OCI-LY1 (cell line): Measurements from ENCODE around the gene TTC23.

Experiments
- H2AFZ ChIP-seq: fragments of 200-600 bp; sonication (generic), shearing (Covaris generic); 2 replicates; pipeline ENCODE4 v1.6.0; 2014; ENCODE audit warnings: antibody characterized with exemption, mild to moderate bottlenecking, low read length
- H3F3A ChIP-seq: fragments of 200-600 bp; sonication (generic), shearing (Covaris generic); 2 replicates; pipeline ENCODE4 v1.6.0; 2014; ENCODE audit warnings: mild to moderate bottlenecking, antibody characterized with exemption, low read length, moderate library complexity; ENCODE audit not compliant: insufficient read depth
- H3K27ac ChIP-seq: fragments of 200-600 bp; sonication (generic); 2 replicates; pipeline ENCODE4 v1.5.1; 2014; ENCODE audit warnings: low read length, mixed run types, mild to moderate bottlenecking, low read depth; ENCODE audit not compliant: poor library complexity, severe bottlenecking
- H3K27me3 ChIP-seq: fragments of 200-600 bp; sonication (generic); 2 replicates; pipeline ENCODE4 v1.6.0; 2014; ENCODE audit warnings: antibody characterized with exemption, mild to moderate bottlenecking, low read length, moderate library complexity; ENCODE audit not compliant: insufficient read depth
- H3K36me3 ChIP-seq: fragments of 200-600 bp; sonication (generic); 2 replicates; pipeline ENCODE4 v1.6.1; 2014; ENCODE audit warnings: mild to moderate bottlenecking, antibody characterized with exemption, low read length, moderate library complexity, mixed read lengths; ENCODE audit not compliant: insufficient read depth
- H3K4me1 ChIP-seq: fragments of 200-600 bp; sonication (generic); 2 replicates; pipeline ENCODE4 v1.5.1; 2014; ENCODE audit warnings: mild to moderate bottlenecking, low read length, moderate library complexity; ENCODE audit not compliant: insufficient read depth, severe bottlenecking
- H3K4me2 ChIP-seq: fragments of 200-600 bp; sonication (generic), shearing (Covaris generic); 2 replicates; pipeline ENCODE4 v1.6.1; 2014; ENCODE audit warnings: low read length
- H3K4me3 ChIP-seq: fragments of 200-600 bp; sonication (generic); 2 replicates; pipeline ENCODE4 v1.5.1; 2014; ENCODE audit warnings: low read length, low read depth, mild to moderate bottlenecking, mixed read lengths; ENCODE audit not compliant: poor library complexity, severe bottlenecking
- H3K79me2 ChIP-seq: fragments of 200-600 bp; shearing (Covaris generic); 2 replicates; pipeline ENCODE4 v1.6.1; 2016; ENCODE audit warnings: mixed run types, low read length, mixed read lengths; ENCODE audit not compliant: insufficient read depth
- H3K9ac ChIP-seq: fragments of 200-600 bp; sonication (generic), shearing (Covaris generic); 2 replicates; pipeline ENCODE4 v1.6.1; 2014; ENCODE audit warnings: mild to moderate bottlenecking, low read length, mixed read lengths
- H3K9me2 ChIP-seq: fragments of 200-600 bp; sonication (generic), shearing (Covaris generic); 2 replicates; pipeline ENCODE4 v1.6.1; 2014; ENCODE audit warnings: low read depth, mild to moderate bottlenecking, low read length, mixed read lengths
- H3K9me3 ChIP-seq: fragments of 200-600 bp; shearing (Covaris generic); 2 replicates; pipeline ENCODE4 v1.6.1; 2014; ENCODE audit warnings: low read length, mixed read lengths
- H4K20me1 ChIP-seq: fragments of 200-600 bp; sonication (generic), shearing (Covaris generic); 2 replicates; pipeline ENCODE4 v1.6.0; 2016; ENCODE audit warnings: mild to moderate bottlenecking, low read length; ENCODE audit not compliant: insufficient read depth
- EZH2 ChIP-seq: fragments of 200-600 bp; sonication (generic), shearing (Covaris generic); IDR thresholded peaks from 2 replicates; pipeline ENCODE4 v1.8.0; 2017; ENCODE audit warnings: borderline replicate concordance, mixed run types, mild to moderate bottlenecking, antibody characterized with exemption, low read length, moderate library complexity, mixed read lengths
- TF ChIP-seq, protein P1 (sequence below): fragments of 200-600 bp; sonication (generic), shearing (Covaris generic); IDR thresholded peaks from 2 replicates; pipeline ENCODE4 v1.5.1; 2017; ENCODE audit warnings: mild to moderate bottlenecking, antibody characterized with exemption, low read length, moderate library complexity, mixed read lengths

The TTC23 gene

DNA sequence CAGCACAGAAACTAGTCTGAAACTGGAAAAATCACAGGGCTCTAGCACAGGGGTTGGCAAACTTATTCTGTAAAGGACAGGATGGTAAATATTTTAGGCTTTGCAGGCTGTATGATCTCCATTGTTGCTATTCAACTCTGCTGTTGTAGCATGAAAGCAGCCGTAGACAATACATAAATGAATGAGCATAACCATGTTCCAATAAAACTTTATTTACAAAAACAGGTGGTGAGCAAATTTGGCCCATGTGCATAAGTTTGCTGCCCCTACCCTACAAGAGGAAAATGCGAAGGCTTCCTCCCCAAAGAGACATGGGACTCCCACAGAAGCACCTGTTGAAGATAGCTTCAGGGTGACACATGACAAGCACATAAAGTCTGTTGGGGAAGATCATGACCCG is 85.3 kb downstream of the TTC23 start:
- H3F3A ChIP-seq, result no peaks in the 10 kb centered on the region
- H3K4me1 ChIP-seq, result no peaks in the 10 kb centered on the region
- H3K79me2 ChIP-seq, result no peaks in the 10 kb centered on the region
- H3K9ac ChIP-seq, result no peak overlapping the region
- H3K27me3 ChIP-seq, result no peaks in the 10 kb centered on the region; the same call in 1 of the 2 replicates
- H3K9me3 ChIP-seq, result no peaks in the 10 kb centered on the region
- TF ChIP-seq, protein P1, sequence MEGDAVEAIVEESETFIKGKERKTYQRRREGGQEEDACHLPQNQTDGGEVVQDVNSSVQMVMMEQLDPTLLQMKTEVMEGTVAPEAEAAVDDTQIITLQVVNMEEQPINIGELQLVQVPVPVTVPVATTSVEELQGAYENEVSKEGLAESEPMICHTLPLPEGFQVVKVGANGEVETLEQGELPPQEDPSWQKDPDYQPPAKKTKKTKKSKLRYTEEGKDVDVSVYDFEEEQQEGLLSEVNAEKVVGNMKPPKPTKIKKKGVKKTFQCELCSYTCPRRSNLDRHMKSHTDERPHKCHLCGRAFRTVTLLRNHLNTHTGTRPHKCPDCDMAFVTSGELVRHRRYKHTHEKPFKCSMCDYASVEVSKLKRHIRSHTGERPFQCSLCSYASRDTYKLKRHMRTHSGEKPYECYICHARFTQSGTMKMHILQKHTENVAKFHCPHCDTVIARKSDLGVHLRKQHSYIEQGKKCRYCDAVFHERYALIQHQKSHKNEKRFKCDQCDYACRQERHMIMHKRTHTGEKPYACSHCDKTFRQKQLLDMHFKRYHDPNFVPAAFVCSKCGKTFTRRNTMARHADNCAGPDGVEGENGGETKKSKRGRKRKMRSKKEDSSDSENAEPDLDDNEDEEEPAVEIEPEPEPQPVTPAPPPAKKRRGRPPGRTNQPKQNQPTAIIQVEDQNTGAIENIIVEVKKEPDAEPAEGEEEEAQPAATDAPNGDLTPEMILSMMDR, result no peak
- no peak for TF ChIP-seq EZH2
- H4K20me1 ChIP-seq, result no peaks in the 10 kb centered on the region
- no peaks in the 10 kb centered on the region for H3K36me3 ChIP-seq
- H3K4me2 ChIP-seq, result no peak overlapping the region
- no peaks in the 10 kb centered on the region for H3K9me2 ChIP-seq
- no peak overlapping the region for H3K4me3 ChIP-seq
- no peak overlapping the region for H2AFZ ChIP-seq
- no peak overlapping the region for H3K27ac ChIP-seq

DNA sequence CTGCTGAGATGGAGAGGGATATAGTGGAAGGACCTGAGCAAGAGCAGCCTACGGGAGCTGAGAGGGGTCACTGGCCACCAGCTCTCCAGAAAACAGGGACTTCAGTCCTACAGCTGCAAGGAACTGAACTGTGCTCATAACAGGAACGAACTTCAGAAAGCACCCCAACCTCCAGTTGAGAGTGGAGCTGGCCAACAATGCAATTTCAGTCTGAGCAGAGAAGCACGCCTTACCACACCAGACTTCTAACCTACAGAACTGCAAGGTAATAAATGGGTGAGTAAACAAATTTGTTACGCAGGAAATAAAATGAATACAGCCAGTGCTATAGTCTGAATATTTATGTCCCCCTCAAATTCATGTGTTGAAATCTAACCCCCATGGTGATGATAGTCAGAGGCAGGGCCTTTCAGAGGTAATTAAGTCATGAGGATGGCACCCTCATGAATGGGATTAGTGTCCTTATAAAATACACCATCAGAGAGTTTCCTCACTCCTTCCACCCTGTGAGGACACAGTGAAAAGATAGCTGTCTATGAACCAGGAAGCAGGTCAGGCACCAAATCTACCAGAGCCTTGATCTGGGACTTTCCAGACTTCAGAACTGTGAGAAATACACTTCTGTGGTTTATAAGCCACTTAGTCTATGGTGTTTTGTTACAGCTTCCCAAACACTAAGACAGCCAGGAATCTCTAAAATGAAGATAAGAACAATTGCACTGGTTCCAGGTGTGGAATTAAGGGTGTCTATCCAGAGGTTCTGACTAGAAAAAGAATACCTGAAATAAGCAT is 85.9 kb downstream of the TTC23 start:
- no peaks in the 10 kb centered on the region; the same call in 1 of the 2 replicates for H3K27me3 ChIP-seq
- H3K9ac ChIP-seq, result no peak overlapping the region
- H3K27ac ChIP-seq, result no peak overlapping the region
- H3K4me2 ChIP-seq, result no peak overlapping the region
- H3K79me2 ChIP-seq, result no peaks in the 10 kb centered on the region
- no peaks in the 10 kb centered on the region for H3K9me2 ChIP-seq
- H3K4me1 ChIP-seq, result no peaks in the 10 kb centered on the region
- no peak overlapping the region for H2AFZ ChIP-seq
- TF ChIP-seq, protein P1, result no peak
- no peak for TF ChIP-seq EZH2
- no peaks in the 10 kb centered on the region for H3K36me3 ChIP-seq
- H3F3A ChIP-seq, result no peaks in the 10 kb centered on the region
- no peaks in the 10 kb centered on the region for H3K9me3 ChIP-seq
- H4K20me1 ChIP-seq, result no peaks in the 10 kb centered on the region
- no peak overlapping the region for H3K4me3 ChIP-seq

DNA sequence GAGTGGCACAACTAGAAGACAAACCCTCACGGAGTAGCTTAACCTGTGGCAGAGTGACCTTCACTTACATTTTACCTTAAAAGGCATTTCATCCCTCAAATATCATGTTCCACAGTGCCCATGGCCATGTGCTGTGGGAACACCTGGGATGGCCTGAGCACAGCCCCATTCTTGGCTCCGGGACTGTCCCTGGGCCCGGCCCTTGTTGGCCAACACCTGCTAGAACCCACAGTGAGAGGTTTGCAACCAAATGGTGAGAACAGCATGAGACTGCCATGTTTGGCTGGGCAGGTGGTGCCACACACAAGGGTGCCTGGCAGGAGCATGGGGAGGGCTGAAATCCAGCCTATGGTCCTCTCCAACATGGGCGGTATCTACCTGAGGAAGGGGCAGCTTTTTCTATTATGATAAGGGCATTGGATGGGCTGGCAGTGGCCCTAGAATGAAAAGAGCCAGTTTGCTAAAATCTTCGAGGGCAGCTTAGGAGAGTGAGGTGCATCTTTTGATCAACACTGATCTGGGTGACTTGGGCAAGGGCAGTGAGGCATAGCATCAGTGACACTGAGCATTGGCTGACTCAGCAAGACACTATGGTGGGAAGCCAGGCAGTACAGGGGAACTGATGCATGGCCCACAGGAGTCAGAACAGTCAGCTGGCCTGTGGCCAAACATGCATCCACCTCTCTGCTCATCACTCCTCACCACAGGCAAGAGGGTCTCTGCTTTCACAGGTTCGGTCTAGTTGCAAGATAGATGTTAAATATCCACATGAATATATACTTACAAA is 90.6 kb downstream of the TTC23 start:
- no peak overlapping the region for H3K4me2 ChIP-seq

More for the DNA sequence above, 90.6 kb downstream of the TTC23 start:
- H3K4me1 ChIP-seq, result no peaks in the 10 kb centered on the region
- H2AFZ ChIP-seq, result no peak overlapping the region
- no peaks in the 10 kb centered on the region for H3K79me2 ChIP-seq
- no peaks in the 10 kb centered on the region for H3K27me3 ChIP-seq
- H3K9me2 ChIP-seq, result no peaks in the 10 kb centered on the region
- H3K4me3 ChIP-seq, result no peak overlapping the region
- H3F3A ChIP-seq, result no peaks in the 10 kb centered on the region
- H4K20me1 ChIP-seq, result no peaks in the 10 kb centered on the region
- no peaks in the 10 kb centered on the region for H3K9me3 ChIP-seq
- no peaks in the 10 kb centered on the region for H3K36me3 ChIP-seq
- TF ChIP-seq, protein P1, result no peak
- no peak for TF ChIP-seq EZH2
- H3K9ac ChIP-seq, result no peak overlapping the region
- H3K27ac ChIP-seq, result no peak overlapping the region
